ENCODE results near the gene NFKBIE. TPM values are rescaled to one million over a fixed set of nuclear protein-coding genes. Genes with fewer than 3 reads are reported as not detected.
A peak's percentile ranks its signal among the peaks of the same experiment; 100 is the strongest.

NFKBIE gene
- total RNA-seq, 1 donor from 2014 or later: 46.3 TPM

- H3K27me3 ChIP-seq (ENCODE audit: control insufficient read depth, insufficient read depth, low read length): no peaks in the 10 kb centered on the region
Measured at GRCh38 chr6:44227148-44227793, 38.1 kb downstream of the NFKBIE start.

GRCh38 chr6:44226368-44227147 lies 38.8 kb downstream of the NFKBIE start:
- Histone ChIP-seq H3K4me3 (ENCODE audit: low read depth, low read length) (no peak overlapping the region), H3K27me3 (ENCODE audit: control insufficient read depth, insufficient read depth, low read length) (no peaks in the 10 kb centered on the region), H3K36me3 (ENCODE audit: control insufficient read depth, insufficient read depth, low read length) (no peaks in the 10 kb centered on the region)
- TF ChIP-seq CTCF (IDR thresholded peaks at IDR 0.05; ENCODE audit: insufficient read depth, low read length, poor library complexity, severe bottlenecking): no peak
- DNase-seq (ENCODE audit: low read depth): no peak

More at GRCh38 chr6:44227148-44227793, 38.1 kb downstream of the NFKBIE start:
- no peak for TF ChIP-seq CTCF (IDR thresholded peaks at IDR 0.05; ENCODE audit: insufficient read depth, low read length, poor library complexity, severe bottlenecking)
- Histone ChIP-seq H3K36me3 (ENCODE audit: control insufficient read depth, insufficient read depth, low read length) (no peaks in the 10 kb centered on the region), H3K4me3 (ENCODE audit: low read depth, low read length) (no peak overlapping the region)
- no peak for DNase-seq (ENCODE audit: low read depth)

- no peaks in the 10 kb centered on the region for H3K27me3 ChIP-seq (ENCODE audit: control insufficient read depth, insufficient read depth, low read length)
- DNase-seq (ENCODE audit: low read depth): no peak
- no peak overlapping the region for H3K4me3 ChIP-seq (ENCODE audit: low read depth, low read length)
- no peak for TF ChIP-seq CTCF (IDR thresholded peaks at IDR 0.05; ENCODE audit: insufficient read depth, low read length, poor library complexity, severe bottlenecking)
- no peaks in the 10 kb centered on the region for H3K36me3 ChIP-seq (ENCODE audit: control insufficient read depth, insufficient read depth, low read length)
Measured at GRCh38 chr6:44225579-44226325, 39.6 kb downstream of the NFKBIE start.

GRCh38 chr6:44224965-44225305 lies 40.4 kb downstream of the NFKBIE start:
- no peaks in the 10 kb centered on the region for H3K27me3 ChIP-seq (ENCODE audit: control insufficient read depth, insufficient read depth, low read length)
- TF ChIP-seq CTCF (IDR thresholded peaks at IDR 0.05; ENCODE audit: insufficient read depth, low read length, poor library complexity, severe bottlenecking): no peak
- no peak for DNase-seq (ENCODE audit: low read depth)
- H3K4me3 ChIP-seq (ENCODE audit: low read depth, low read length): no peak overlapping the region
- no peaks in the 10 kb centered on the region for H3K36me3 ChIP-seq (ENCODE audit: control insufficient read depth, insufficient read depth, low read length)

GRCh38 chr6:44224029-44224964 lies 41.1 kb downstream of the NFKBIE start:
- Histone ChIP-seq H3K4me3 (ENCODE audit: low read depth, low read length) (peak overlapping the region; percentile 58), H3K36me3 (ENCODE audit: control insufficient read depth, insufficient read depth, low read length) (no peaks in the 10 kb centered on the region), H3K27me3 (ENCODE audit: control insufficient read depth, insufficient read depth, low read length) (no peaks in the 10 kb centered on the region)
- no peak for DNase-seq (ENCODE audit: low read depth)
- no peak for TF ChIP-seq CTCF (IDR thresholded peaks at IDR 0.05; ENCODE audit: insufficient read depth, low read length, poor library complexity, severe bottlenecking)
